HG03045 (cell line): Measurements from ENCODE around the gene JMJD6.

Experiments
- ATAC-seq: cut with Tn5 transposase; IDR thresholded peaks from one replicate; pipeline ENCODE4 v1.9.1; 2021; ENCODE audit warnings: mild to moderate bottlenecking, moderate library complexity; ENCODE audit not compliant: unreplicated experiment

The JMJD6 gene

DNA sequence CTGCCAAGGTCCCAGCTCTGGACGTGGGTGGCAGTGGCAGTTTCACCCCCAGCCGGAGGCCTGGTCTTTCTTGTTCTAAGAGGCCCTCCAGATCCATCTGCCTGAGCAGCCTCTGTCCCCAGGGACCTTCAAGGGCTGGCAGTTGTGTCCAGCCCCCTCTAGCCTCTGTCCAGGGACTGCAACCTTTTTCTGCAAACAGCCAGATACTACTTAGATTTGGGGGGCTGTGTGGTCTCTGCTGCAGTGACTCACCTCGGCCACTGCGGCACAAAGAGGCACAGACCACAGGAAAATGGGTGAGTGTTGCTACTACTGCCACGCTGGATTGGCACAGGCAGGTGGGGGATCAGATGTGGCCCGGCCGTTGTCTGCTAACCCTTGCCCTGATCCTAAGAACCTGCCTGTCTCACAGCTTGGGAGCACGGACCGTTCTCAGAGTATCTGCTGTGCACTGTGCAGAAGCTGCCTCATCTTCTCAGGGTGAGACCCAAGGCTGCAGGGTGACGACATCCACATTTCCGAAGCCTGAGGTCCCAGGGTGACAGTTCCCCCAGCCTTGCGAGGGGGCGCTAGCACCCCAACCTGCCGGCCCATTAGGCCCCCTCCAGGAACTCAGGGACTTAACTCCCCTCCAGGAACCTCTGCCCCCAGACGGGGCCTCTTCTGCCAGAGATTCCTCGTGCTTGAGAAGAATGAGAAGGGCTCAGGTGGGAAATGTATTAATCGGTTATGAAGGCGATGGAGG lies 43.2 kb downstream of the JMJD6 start:
- ATAC-seq = no peak

DNA sequence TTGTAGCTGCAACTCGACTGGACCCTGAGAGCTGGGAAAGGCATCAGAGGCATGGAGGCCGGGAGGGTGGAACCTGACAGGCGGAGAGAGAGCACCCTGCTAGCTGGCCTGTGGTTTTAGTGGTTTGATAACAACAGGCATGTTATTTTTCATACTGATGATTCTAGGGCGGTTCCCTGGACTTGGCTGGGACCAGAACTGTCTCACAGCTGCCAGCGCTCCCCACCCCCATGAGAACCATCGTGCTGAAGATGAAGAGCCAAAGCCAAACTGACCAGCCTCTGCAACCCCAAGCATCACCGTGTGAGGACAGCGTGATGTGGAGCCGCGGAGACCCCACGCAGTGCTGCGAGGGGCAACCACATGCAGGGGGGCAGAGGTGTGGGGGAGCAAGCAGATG lies 44.1 kb downstream of the JMJD6 start:
- no peak for ATAC-seq

DNA sequence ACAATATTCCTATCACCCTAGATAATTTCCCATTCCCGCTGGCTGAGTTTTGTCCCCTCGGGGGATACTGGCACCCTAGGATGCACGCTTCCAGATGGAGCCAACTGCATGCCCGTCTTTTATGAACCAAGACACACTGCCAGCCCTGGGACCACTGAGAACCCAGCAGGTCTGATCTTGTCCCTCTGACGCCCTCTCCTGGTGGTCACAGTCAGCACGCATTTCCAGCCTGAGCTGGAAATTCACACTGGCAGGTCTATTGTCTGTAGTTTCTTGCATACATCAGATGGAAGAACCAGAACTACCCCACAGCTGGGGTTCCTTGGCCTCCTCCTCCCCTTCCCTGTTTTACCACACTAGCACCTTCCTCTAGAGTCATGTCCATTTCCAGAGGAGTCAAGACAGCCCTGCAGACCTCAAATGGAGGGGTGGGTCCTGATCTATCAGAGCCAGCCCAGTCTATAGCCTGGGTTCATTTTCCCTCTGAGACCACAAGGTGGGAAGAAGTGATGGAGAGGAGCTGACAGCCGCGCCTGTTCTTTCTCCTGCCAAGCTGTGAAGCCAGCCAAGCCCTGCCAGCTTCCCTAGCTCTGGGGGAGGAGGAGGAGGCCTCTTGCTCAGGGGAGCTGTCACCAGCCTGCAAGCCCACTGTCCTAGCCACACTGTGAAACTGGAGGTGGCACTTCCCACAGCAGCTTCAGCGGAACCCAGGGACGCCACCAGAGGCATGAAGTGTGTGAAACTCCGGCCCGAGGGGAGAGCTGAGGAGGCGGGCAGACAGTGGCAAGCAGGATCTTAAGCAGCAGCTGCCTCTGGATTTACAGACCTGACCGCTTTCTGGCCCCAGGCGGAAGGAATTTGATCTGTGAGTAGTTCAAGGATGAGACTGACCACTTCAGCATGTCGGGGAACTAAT lies 44.9 kb downstream of the JMJD6 start:
- no peak for ATAC-seq

DNA sequence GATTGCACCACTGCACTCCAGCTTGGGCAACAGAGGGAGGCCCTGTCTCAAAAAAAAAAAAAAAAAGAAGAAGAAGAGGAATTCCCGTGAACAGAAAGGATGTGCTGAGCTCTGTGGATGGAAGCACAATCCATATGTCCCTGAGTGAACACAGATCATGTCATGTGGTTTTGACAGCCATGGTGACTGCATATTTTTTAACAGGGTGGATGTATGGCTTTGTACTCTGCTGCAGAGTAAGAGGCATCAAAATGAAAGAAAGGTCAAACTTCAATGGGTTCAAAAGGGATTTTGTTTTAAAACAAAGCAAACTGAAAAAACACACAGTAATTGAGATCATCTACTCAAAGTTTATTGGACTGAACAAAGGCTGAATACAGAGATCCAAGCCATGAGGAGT lies 47.2 kb downstream of the JMJD6 start:
- ATAC-seq = no peak

DNA sequence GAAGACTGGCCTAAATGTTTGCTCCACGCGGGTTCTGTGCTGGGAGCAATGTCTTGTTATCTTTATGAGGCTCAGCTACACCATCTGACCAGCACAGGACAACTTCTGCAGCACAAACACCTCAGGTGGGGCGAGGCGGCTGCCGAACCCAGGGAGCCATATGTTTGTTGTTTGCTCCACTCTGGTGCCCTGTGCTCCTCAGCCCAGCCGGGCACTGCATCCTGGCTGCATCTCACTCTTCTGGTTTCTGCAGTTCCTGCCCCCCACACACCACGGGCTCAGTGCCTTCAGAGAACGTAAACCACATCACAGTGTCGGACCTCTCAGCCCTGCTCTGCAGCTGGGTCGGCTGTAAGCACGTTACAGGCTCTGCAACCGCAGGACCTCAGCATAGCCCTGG lies 48.1 kb downstream of the JMJD6 start:
- no peak for ATAC-seq

DNA sequence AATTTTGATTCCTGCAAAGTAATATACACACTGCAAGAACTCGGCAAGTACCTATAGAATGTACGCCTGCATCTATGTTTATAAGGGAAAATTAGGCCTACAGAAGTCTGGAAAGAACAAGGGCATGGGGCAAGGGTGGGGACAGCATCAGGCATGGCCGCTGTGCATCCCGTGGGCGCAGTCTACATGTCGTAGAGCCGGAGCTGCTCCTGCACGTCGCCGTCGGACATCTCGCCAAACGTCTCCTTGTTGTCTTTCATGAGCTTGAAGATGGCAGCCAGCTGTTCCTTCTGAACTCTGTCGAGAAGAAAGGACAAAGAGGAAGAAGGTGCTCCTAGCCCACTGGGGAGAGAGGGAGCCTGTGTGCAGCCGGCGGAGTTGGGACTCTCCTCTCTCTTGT lies 49.0 kb downstream of the JMJD6 start:
- ATAC-seq = no peak

DNA sequence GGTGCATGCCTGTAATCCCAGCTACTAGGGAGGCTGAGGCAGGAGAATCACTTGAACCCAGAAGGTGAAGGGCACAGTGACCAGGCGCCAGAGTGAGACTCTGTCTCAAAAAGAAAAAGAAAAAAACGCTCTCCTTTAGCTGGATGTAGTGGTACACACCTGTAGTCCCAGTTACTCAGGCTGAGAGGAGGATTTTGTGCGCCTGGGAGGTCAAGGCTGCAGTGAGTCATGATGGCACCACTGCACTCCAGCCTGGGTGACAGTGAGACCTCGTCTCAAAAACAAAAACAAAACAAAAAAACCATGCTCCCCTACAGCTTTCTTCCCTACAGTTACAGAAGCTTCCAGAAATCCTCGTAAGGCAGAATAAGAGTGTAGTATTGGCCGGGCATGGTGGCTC lies 49.8 kb downstream of the JMJD6 start:
- ATAC-seq = no peak

DNA sequence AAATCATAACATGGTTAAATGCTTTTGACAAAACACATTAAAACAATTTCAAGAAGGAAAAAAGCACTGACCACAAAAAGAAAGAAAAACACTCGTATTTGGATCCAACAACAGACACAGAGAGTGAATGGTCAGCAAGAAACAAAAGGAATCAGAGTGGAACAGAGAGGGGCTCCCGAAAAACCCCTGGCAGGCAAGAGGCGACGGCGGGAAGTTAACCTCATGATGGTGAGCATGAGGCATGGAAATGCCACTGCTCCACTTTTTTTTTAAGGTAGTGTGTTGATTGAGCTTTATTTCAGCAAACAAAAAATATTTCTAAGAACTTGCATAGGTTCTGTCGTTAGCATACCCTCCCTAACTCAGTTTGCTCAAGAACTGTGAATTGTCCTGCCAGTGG lies 50.8 kb downstream of the JMJD6 start:
- ATAC-seq = no peak

DNA sequence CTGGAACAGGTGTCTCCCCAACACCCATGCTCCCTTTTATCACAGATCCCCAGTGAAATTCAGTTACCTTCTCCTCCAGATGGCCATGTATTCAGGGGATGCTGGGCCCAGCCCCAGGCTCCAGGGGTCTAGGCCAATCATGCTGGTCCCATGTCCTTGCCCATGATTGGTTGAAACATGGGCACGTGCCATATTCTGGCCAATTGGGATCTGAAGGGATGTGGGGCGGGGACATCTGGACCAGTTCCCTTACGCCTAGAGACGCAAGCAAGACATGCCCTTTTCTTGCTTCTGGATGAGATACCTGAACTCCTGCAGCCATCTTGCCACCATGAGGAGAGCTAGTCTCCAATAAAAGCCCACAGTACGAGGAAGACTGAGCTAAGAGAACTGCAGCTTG lies 51.8 kb downstream of the JMJD6 start:
- no peak for ATAC-seq

DNA sequence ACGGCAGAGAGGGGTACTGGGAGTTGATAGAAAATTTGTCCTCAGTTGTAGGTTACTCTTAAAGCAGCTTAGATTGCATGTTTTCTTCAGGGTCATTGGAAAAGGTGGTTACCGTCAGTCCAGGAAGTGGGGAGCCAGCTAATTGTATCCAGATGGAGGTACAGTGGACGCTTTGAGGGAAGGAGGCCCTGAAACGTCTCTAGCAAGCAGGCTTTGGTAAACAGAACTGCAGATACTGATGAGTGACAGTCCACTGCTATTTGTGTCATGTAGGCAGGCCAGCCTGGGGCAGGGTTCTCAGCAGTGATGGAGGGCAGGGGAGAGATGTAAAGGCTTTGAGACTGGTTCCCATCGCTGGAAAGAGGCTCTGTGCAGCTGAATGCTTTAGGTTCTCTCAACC lies 52.7 kb downstream of the JMJD6 start:
- no peak for ATAC-seq

DNA sequence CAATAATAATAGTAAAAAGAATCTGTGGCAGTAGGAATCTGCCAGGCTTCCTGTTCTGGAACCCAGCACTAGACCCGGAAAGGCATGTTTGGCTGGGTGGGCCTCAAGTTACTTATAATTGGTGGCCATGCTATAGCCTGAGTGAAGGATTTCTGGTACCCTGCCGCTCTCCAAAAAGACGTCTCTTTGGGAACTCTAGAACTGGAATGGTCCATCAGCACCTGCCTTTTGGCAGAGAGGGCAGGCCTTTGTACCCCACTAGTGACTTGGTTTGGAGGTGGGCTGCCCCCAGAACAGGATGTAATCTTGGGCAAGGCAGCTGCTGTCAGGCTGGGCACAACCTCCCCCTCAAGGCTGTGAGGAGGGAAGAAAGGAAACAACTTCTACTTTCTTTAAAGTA lies 53.5 kb downstream of the JMJD6 start:
- ATAC-seq = no peak

DNA sequence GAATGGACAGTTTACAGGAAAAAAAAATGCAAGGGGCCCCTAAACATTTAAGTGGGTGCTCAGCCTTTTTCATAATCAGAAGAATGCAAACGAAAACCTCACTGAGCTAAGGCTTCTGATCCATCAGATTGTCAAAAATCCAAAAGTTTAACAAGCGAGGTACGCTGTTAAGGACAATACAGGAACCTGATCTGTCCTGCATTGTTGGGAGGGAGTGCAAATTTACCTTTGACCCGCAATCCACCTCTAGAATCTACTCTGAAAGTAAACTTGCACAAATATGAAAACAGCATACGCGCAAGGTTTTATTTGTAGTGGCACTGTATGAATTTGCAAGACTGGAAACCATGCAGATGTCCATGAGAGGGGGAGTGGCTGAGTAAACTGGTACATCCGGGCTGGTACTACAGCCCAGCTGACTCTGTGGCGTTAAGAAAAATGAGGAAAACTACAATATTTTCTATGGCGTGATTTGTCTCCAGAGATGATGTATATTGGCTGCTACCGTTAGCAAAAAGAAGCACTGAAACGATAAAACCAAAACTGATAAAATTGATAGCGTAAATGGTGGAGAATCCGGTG lies 54.0 kb downstream of the JMJD6 start:
- ATAC-seq = no peak

DNA sequence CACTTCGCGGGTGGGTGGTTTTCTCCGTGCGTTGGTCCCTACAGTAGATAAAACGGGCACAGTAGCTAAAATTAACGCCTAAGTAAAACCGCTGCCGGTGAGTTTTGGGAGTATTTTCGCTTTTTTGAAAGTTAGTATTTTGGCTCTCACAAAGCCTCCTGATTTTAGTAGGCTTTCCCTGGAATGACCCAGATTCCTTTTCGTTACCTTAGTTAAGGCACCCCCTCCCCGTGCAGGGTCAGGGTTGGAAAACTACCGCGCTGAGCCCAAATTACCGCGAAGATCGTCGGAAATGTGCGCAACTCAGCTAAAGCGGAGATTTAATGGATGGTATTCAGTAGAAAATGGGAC lies 54.5 kb downstream of the JMJD6 start:
- no peak for ATAC-seq

DNA sequence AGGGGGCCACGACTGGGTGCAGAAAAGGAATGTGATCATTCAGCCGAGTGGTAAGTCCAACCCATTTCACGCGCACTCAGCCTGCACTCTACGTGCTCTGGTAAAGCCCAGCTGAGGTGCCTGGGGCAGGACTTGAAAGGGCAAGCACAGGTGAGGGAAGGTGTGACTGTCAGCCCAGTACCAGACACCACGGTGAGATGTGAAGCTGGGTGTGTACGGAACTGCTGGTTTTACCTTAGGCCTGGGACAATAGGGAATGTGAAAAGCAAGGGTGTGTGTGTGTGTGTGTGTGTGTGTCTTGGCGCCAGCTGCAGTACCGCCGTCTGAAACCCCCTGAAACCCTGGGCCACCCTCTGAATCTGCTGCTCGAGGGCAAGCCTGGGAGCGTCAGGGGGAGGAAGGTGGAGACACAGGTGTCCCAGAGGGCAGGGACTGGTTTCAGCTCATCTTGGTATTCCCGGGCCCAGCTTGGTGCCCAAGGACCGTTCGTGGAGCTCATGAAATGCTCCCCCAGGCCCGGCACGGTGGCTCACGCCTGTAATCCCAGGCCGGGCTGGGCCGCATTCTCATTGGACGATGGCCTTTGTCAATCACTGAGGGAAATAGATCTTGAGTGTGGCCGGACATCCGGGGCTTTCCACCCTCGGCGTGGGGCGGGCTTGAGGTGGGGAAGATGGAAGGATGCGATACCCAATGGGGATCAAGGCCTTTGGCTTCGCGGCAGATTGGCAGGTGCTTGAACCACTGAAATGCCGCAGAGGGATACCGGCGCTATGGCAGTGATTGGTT lies 55.1 kb downstream of the JMJD6 start:
- peak; percentile 97 for ATAC-seq

DNA sequence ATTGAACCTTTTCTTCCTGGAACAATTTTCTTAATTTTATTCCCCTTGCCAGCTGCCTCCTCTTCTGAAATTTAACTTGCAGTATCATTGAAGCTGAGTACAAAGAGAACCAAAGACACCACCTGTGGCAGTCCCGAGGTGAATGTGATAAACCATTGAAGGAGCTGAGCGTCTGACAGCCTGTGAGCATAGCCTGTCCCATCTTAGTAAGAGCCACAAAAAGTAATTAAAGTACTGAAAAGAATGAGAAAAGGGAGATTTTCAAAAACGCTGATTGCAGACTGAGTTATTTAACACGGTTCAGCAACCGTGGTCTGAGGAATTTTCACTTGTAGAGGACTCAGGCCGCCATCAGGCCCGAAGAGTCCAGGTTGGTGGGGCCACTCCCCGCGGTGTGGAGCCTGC lies 55.7 kb downstream of the JMJD6 start:
- ATAC-seq = no peak

DNA sequence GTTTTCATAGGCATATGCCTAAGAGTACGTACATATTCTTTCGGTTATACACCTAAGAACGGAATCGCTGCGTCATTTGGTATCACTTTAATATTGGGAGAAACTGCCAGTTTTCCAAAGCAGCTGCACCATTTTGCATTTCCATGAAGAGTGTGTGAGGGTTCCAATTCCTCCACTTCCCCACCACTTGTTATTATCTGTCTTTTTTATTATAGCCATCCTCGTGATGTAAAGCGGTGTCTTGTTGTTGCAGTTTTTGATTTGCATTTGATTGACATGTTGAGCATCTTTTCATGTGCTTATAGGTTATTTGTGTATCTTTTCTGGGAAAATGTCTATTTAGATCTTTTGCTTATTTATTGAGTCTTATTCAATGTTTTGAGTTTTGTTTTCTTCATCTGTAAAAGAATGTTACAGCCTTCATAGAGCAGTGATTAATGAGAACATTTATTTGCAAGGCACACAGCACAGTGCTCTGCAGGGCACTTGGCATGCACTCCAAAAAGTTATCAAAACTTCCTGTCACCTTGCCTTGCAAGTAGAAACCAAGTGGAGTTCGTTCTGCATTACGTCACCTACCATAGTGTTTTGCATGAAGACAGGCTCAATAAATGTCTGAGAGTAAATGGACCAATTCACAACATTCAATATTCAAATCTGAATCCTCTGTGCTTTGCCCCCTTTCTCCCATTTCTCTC lies 56.2 kb downstream of the JMJD6 start:
- no peak for ATAC-seq
